ENCODE measurements around the gene CHMP2B.

The CHMP2B gene

GRCh38 chr3:87269723-87270122 lies 42.6 kb downstream of the CHMP2B start:
- TF ChIP-seq, protein P1, sequence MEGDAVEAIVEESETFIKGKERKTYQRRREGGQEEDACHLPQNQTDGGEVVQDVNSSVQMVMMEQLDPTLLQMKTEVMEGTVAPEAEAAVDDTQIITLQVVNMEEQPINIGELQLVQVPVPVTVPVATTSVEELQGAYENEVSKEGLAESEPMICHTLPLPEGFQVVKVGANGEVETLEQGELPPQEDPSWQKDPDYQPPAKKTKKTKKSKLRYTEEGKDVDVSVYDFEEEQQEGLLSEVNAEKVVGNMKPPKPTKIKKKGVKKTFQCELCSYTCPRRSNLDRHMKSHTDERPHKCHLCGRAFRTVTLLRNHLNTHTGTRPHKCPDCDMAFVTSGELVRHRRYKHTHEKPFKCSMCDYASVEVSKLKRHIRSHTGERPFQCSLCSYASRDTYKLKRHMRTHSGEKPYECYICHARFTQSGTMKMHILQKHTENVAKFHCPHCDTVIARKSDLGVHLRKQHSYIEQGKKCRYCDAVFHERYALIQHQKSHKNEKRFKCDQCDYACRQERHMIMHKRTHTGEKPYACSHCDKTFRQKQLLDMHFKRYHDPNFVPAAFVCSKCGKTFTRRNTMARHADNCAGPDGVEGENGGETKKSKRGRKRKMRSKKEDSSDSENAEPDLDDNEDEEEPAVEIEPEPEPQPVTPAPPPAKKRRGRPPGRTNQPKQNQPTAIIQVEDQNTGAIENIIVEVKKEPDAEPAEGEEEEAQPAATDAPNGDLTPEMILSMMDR (IDR thresholded peaks at IDR 0.05), result no peak
- Histone ChIP-seq H3K27ac (no peak overlapping the region), H3K27me3 (ENCODE audit: control insufficient read depth, insufficient read depth, low read length) (no peaks in the 10 kb centered on the region), H3K36me3 (ENCODE audit: control insufficient read depth, insufficient read depth, low read length) (no peaks in the 10 kb centered on the region), H2AFZ (no peak overlapping the region), H3K9ac (no peak overlapping the region), H3K4me2 (ENCODE audit: low read length) (no peak overlapping the region), H3K9me3 (ENCODE audit: control insufficient read depth, low read length) (no peaks in the 10 kb centered on the region), H3K79me2 (no peaks in the 10 kb centered on the region), H3K4me1 (no peaks in the 10 kb centered on the region), H3K4me3 (ENCODE audit: low read depth, low read length) (no peak overlapping the region)

DNA sequence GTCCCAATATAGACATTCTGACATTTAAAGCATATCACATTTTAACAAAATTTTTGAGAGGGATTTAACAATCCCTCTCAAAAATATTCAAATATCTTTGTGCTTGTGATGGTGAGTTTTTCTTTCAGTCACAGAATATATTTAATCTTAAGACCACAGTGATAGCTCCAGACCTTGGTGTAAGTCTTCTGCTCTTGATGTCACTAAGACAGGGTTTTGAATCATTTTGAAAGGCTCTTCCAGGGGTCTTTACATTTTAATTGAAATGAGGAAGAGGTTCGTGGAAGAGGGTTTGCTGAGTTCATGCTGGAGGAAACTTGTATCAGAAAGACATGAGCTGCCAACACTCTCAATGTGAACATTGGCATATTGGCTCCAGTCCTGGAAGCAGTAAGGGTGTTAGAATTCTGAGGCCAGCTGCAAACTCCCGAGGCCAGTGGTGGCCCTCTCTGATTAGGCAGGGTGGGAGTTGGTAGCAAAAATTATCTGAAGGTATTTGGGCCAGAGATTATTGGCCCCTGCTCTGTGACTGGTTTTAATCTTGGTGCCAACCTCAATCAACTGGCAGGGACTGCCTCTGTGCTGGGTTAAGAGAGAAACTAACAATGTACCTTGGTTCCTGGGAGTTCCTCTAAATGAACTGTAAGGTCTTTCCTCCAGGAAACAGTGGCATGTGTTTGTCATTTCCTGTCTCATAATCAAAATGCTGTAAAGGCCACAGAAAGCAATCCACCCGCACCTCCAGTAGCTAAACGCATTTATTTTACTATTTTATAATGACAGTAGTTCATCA lies 44.0 kb downstream of the CHMP2B start:
- no peak overlapping the region for H3K4me3 ChIP-seq (ENCODE audit: low read depth, low read length)
- TF ChIP-seq, protein P1 (IDR thresholded peaks at IDR 0.05), result no peak
- no peak overlapping the region for H3K4me2 ChIP-seq (ENCODE audit: low read length)
- no peak overlapping the region for H2AFZ ChIP-seq
- no peaks in the 10 kb centered on the region for H3K79me2 ChIP-seq
- H3K4me1 ChIP-seq, result no peaks in the 10 kb centered on the region
- no peak overlapping the region for H3K9ac ChIP-seq
- H3K36me3 ChIP-seq (ENCODE audit: control insufficient read depth, insufficient read depth, low read length), result no peaks in the 10 kb centered on the region
- H3K9me3 ChIP-seq (ENCODE audit: control insufficient read depth, low read length), result no peaks in the 10 kb centered on the region
- no peaks in the 10 kb centered on the region for H3K27me3 ChIP-seq (ENCODE audit: control insufficient read depth, insufficient read depth, low read length)
- no peak overlapping the region for H3K27ac ChIP-seq

DNA sequence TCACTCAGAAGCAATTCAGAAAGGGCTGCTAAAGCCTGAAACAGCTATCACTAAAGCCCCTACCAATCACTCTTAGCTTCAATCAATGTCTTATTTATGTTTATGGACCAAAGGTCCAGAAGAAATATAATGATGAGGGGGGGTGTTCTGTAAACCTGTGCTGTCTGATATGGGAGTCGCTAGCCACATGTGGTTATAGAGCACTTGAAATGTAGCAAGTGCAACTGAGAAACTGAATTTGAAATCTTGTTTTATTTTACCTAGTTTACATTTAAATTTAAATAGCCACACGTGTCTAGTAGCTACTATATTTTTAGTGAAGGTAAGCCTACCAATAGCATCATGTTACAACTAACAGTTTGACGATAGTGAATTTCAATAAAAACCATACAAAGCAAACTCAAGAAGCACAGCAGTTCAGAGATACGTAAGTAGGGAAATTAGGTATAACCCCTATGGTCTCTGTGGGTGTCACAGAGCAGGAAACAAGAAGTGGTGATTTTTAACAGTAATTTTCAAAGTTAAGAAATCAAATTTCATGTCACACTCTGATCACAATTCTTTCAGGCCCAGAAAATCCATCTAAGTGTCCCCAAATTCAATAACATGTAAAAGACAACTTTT lies 45.7 kb downstream of the CHMP2B start:
- no peaks in the 10 kb centered on the region for H3K4me1 ChIP-seq
- no peak overlapping the region for H3K4me3 ChIP-seq (ENCODE audit: low read depth, low read length)
- no peaks in the 10 kb centered on the region for H3K9me3 ChIP-seq (ENCODE audit: control insufficient read depth, low read length)
- H3K4me2 ChIP-seq (ENCODE audit: low read length), result no peak overlapping the region
- H2AFZ ChIP-seq, result no peak overlapping the region
- H3K36me3 ChIP-seq (ENCODE audit: control insufficient read depth, insufficient read depth, low read length), result no peaks in the 10 kb centered on the region
- no peak overlapping the region for H3K9ac ChIP-seq
- no peaks in the 10 kb centered on the region for H3K27me3 ChIP-seq (ENCODE audit: control insufficient read depth, insufficient read depth, low read length)
- H3K27ac ChIP-seq, result no peak overlapping the region
- no peaks in the 10 kb centered on the region for H3K79me2 ChIP-seq
- TF ChIP-seq, protein P1 (IDR thresholded peaks at IDR 0.05), result no peak

- Histone ChIP-seq H2AFZ (no peak within 1 kb of the TSS), H3K36me3 (ENCODE audit: control insufficient read depth, insufficient read depth, low read length) (no peaks in the 10 kb centered on the region), H3K9me3 (ENCODE audit: control insufficient read depth, low read length) (no peaks in the 10 kb centered on the region), H3K27me3 (ENCODE audit: control insufficient read depth, insufficient read depth, low read length) (no peaks in the 10 kb centered on the region), H3K4me2 (ENCODE audit: low read length) (no peak within 1 kb of the TSS), H3K79me2 (no peaks in the 10 kb centered on the region), H3K4me3 (ENCODE audit: low read depth, low read length) (no peak within 1 kb of the TSS), H3K27ac (no peak within 1 kb of the TSS), H3K9ac (no peak within 1 kb of the TSS), H3K4me1 (no peaks in the 10 kb centered on the region)
- TF ChIP-seq, protein P1 (IDR thresholded peaks at IDR 0.05), result no peak
Observed at GRCh38 chr3:87276484-87276883, 49.4 kb downstream of the CHMP2B start, which contains the start of gene POU1F1. Gene POU1F1 (minus strand): TSS chr3:87276584. CDS start chr3:87276462, 122 bp downstream.
